ENCODE measurements around the gene CDC37L1.

CDC37L1 gene

DNA sequence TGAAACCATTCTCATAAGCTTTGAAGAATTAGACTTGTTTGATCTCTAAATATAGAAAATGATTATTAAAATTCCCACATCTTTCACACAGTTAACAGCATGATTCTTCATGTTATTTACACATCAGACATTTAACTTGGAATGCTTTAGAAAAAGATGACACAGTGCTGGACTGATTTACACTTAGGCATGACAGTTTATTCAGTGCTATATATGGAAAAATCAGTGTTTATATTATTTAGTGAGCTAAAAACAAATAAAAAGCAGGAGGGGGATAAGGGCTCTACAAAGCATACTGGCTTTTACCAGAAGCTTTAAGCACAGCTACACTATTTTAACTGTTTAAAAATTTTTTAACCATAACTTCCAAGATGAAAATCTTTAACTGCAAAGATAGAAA is 30.0 kb downstream of the CDC37L1 start:
- DNase-seq (ENCODE audit: low read depth): no peak
- TF ChIP-seq, protein P1, sequence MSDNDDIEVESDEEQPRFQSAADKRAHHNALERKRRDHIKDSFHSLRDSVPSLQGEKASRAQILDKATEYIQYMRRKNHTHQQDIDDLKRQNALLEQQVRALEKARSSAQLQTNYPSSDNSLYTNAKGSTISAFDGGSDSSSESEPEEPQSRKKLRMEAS (IDR thresholded peaks at IDR 0.05; ENCODE audit: low read depth, low read length): no peak
- no peak for TF ChIP-seq POLR2A (IDR thresholded peaks at IDR 0.05; ENCODE audit: extremely low read depth, insufficient read length)
- no peak for TF ChIP-seq MYC (IDR thresholded peaks at IDR 0.05; ENCODE audit: low read depth, low read length)
- TF ChIP-seq, protein P2, sequence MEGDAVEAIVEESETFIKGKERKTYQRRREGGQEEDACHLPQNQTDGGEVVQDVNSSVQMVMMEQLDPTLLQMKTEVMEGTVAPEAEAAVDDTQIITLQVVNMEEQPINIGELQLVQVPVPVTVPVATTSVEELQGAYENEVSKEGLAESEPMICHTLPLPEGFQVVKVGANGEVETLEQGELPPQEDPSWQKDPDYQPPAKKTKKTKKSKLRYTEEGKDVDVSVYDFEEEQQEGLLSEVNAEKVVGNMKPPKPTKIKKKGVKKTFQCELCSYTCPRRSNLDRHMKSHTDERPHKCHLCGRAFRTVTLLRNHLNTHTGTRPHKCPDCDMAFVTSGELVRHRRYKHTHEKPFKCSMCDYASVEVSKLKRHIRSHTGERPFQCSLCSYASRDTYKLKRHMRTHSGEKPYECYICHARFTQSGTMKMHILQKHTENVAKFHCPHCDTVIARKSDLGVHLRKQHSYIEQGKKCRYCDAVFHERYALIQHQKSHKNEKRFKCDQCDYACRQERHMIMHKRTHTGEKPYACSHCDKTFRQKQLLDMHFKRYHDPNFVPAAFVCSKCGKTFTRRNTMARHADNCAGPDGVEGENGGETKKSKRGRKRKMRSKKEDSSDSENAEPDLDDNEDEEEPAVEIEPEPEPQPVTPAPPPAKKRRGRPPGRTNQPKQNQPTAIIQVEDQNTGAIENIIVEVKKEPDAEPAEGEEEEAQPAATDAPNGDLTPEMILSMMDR (IDR thresholded peaks at IDR 0.05; ENCODE audit: low read depth, low read length): no peak

DNA sequence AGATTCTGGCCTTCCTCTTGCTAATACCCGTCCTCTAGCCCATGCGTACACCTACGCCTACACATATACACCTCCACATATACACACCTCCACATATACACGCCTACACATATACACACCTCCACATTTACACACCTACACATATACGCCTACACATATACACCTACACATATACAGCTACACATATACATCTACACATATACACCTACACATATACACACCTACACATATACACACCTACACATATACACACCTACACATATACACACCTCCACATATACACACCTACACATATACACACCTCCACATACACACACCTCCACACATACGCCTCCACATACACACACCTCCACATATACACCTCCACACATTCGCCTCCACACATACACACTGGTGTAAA is 34.5 kb downstream of the CDC37L1 start:
- DNase-seq (ENCODE audit: low read depth): peak; percentile 23
- TF ChIP-seq POLR2A (IDR thresholded peaks at IDR 0.05; ENCODE audit: extremely low read depth, insufficient read length) (no peak), MYC (IDR thresholded peaks at IDR 0.05; ENCODE audit: low read depth, low read length) (no peak)
- TF ChIP-seq, protein P2 (IDR thresholded peaks at IDR 0.05; ENCODE audit: low read depth, low read length): no peak
- TF ChIP-seq, protein P1 (IDR thresholded peaks at IDR 0.05; ENCODE audit: low read depth, low read length): no peak
- H3K4me3 ChIP-seq (ENCODE audit: low read depth, low read length): no peak overlapping the region

More for the DNA sequence above, 30.0 kb downstream of the CDC37L1 start:
- no peak overlapping the region for H3K4me3 ChIP-seq (ENCODE audit: low read depth, low read length)

DNA sequence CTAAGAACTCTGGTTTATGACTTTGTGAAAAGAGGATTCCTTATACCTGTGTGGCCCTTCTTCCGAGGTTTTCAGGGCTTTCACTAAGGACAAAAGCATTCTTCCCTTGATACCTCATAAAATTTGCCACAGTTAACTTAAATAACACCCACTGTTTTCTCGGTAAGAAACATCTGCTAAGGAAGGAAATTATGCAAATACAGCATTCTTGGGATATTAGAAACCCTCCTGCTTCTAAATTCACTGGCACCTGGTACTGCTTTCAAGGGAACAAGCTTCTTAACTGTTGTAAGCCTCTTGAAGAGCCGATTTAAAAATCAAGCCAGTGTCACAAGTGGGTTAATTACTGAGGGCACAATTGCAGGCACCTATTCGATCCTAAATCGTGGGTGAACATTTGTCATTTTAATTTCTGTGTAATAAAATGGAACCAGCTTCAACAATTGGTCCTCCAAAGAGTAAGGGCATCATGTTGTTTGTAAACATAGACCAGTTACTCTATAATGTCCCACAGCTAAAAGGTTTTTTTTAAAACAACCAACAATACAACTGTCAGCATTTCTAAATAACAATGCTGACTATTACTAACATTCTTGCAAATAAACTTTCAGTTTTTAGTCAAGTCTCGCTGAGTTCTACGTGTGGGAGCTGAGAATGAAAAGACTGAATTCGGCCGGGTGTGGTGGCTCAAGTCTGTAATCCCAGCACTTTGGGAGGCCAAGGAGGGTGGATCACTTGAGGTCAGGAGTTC is 35.1 kb downstream of the CDC37L1 start:
- no peak for DNase-seq (ENCODE audit: low read depth)
- TF ChIP-seq POLR2A (IDR thresholded peaks at IDR 0.05; ENCODE audit: extremely low read depth, insufficient read length) (no peak), MYC (IDR thresholded peaks at IDR 0.05; ENCODE audit: low read depth, low read length) (no peak)
- TF ChIP-seq, protein P1 (IDR thresholded peaks at IDR 0.05; ENCODE audit: low read depth, low read length): no peak
- TF ChIP-seq, protein P2 (IDR thresholded peaks at IDR 0.05; ENCODE audit: low read depth, low read length): no peak
- H3K4me3 ChIP-seq (ENCODE audit: low read depth, low read length): no peak overlapping the region

DNA sequence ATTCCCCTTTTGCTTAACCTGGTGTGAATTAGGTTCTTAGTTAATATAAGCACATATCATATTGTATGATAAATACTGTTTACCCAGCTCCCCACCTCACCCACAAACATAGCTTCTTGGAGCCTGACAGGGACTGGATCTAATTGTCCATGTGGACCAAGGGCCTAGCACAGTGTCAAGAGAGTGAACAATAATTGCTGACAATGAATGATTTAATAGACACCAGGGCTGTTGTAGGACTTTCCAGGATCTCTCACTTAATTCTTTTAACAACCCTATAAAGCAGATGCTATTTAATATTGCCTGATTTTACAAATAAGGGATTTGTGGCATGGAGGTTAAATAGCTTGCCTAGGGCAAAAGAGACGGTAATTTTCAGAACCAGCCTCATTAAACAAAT is 36.8 kb downstream of the CDC37L1 start:
- H3K4me3 ChIP-seq (ENCODE audit: low read depth, low read length): no peak overlapping the region
- TF ChIP-seq MYC (IDR thresholded peaks at IDR 0.05; ENCODE audit: low read depth, low read length): no peak
- TF ChIP-seq POLR2A (IDR thresholded peaks at IDR 0.05; ENCODE audit: extremely low read depth, insufficient read length): no peak
- TF ChIP-seq, protein P2 (IDR thresholded peaks at IDR 0.05; ENCODE audit: low read depth, low read length): no peak
- TF ChIP-seq, protein P1 (IDR thresholded peaks at IDR 0.05; ENCODE audit: low read depth, low read length): no peak
- DNase-seq (ENCODE audit: low read depth): no peak

DNA sequence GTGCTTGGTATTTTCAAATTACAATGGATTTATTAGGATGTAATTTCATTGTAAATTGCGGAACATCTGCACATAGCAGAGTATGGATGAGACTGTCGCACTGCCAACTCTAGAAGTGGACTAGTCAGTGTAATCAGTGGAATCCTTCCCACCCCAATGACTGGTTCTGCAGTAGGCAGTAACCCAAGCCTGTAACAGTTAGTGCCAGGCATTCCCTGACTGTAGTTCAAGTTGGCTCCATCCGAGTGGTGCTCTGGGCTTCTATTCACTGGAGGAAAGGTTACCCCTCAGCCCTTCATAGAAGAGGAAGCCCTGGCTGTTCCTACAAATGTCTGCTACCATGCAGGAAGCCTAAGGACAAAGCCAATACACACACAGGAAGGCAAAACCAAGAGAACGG is 38.4 kb downstream of the CDC37L1 start:
- H3K4me3 ChIP-seq (ENCODE audit: low read depth, low read length): no peak overlapping the region
- DNase-seq (ENCODE audit: low read depth): no peak
- TF ChIP-seq, protein P2 (IDR thresholded peaks at IDR 0.05; ENCODE audit: low read depth, low read length): no peak
- TF ChIP-seq, protein P1 (IDR thresholded peaks at IDR 0.05; ENCODE audit: low read depth, low read length): no peak
